Stimulated activated naive CD4-positive, alpha-beta T cell (primary cell): ENCODE measurements around the gene SARDH.
"Not testable (repeated sequence)": the region's sequence is repeated elsewhere in the genome, so short reads cannot be mapped to it uniquely, and the experiment has no call there.

Source experiments
- DNase-seq, 6 experiments: peaks; one replicate each; lab custom pipeline; 2025; lab: John Stamatoyannopoulos, UW

Gene SARDH

GRCh38 chr9:133686642-133687575 is 51.2 kb downstream of the SARDH start:
- DNase-seq: no peak

- no peak for DNase-seq
Measured at GRCh38 chr9:133685653-133686609, 52.2 kb downstream of the SARDH start.

GRCh38 chr9:133684936-133685361 is 53.2 kb downstream of the SARDH start:
- DNase-seq: no peak

- DNase-seq: peak in 5 of 6 experiments; percentile 30 to 70 (median 40)
Measured at GRCh38 chr9:133684121-133684935, 53.8 kb downstream of the SARDH start.

GRCh38 chr9:133683586-133684120 is 54.5 kb downstream of the SARDH start:
- peak; percentile 63 to 88 (median 74) for DNase-seq

- peak in 1 of 6 experiments; percentile 42 for DNase-seq
Measured at GRCh38 chr9:133682818-133683585, 55.1 kb downstream of the SARDH start.

GRCh38 chr9:133681658-133682306 is 56.4 kb downstream of the SARDH start:
- no peak for DNase-seq

- DNase-seq: no peak
Measured at GRCh38 chr9:133680976-133681657, 57.0 kb downstream of the SARDH start.

- no peak for DNase-seq
Measured at GRCh38 chr9:133680250-133680975, 57.7 kb downstream of the SARDH start.

GRCh38 chr9:133679466-133680061 is 58.6 kb downstream of the SARDH start:
- no peak for DNase-seq

GRCh38 chr9:133679056-133679455 is 59.1 kb downstream of the SARDH start:
- DNase-seq: no peak

GRCh38 chr9:133677126-133678010 is 60.8 kb downstream of the SARDH start:
- peak; percentile 58 to 93 (median 76) for DNase-seq

GRCh38 chr9:133676450-133676849 is 61.7 kb downstream of the SARDH start:
- DNase-seq: no peak

GRCh38 chr9:133675796-133676195 is 62.4 kb downstream of the SARDH start:
- not testable (repeated sequence) for DNase-seq

GRCh38 chr9:133674091-133674490 is 64.1 kb downstream of the SARDH start:
- DNase-seq: no peak

GRCh38 chr9:133673258-133673655 is 64.9 kb downstream of the SARDH start:
- DNase-seq: no peak
